Measurements from ENCODE around the gene KANSL1.

Gene KANSL1

DNA sequence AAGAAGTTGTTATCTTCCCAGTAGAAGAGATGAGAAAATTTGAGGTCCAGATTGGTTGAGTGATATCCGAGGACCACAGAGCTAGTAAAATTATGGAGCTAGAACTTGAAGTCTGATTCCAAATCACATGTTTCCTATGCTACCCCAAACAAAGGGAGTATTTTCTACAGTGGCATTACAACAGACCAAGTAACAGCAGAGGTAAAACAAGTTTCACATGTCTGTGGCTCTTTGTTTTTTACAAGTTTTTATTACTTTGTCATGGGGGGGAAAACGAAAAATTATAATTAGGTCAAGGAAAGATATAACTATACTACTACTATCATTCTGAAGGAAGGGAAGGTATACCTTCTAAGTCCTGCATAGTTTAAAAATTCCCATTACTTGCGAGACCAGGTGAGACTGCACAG lies 49.4 kb downstream of the KANSL1 start:
- no peak for FAIRE-seq
- DNase-seq (ENCODE audit: extremely low spot score, insufficient read length, low read depth) = no peak

- FAIRE-seq = no peak
These were observed 51.6 kb downstream of the KANSL1 start for GRCh38 chr17:46141645-46142044.

DNA sequence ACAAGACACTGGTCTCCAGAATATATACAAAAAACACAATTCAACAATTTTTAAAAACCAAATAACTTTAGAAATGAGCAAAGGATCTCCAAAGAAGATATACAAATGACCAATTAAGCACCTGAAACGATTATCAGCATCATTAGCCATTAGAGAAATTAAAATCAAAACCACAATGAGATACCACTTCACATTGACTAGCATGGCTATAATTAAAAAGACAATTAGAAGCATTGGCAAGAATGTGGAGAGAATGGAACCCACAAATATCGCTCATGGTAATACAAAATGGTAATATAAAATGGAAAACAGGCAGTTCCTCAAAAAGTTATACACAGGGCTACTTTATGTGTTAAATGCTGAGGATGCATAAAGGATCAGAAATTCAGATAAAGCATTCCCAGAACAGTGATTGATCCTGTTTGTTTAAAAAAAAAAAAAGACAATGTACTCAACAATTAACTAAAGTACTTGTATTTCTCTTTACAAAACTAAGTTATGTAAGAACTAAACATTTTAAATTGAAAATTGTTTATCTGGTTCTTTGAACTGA lies 52.5 kb downstream of the KANSL1 start:
- no peak for FAIRE-seq
- no peak for DNase-seq (ENCODE audit: extremely low spot score, insufficient read length, low read depth)

More at GRCh38 chr17:46141645-46142044, 51.6 kb downstream of the KANSL1 start:
- no peak for DNase-seq (ENCODE audit: extremely low spot score, insufficient read length, low read depth)

GRCh38 chr17:46139432-46140210 lies 53.6 kb downstream of the KANSL1 start:
- DNase-seq (ENCODE audit: extremely low spot score, insufficient read length, low read depth) = no peak
- peak; percentile 42 for FAIRE-seq

GRCh38 chr17:46138473-46138872 lies 54.8 kb downstream of the KANSL1 start:
- FAIRE-seq = no peak

GRCh38 chr17:46136820-46137219 lies 56.4 kb downstream of the KANSL1 start:
- no peak for FAIRE-seq
- no peak for DNase-seq (ENCODE audit: extremely low spot score, insufficient read length, low read depth)

More at GRCh38 chr17:46138473-46138872, 54.8 kb downstream of the KANSL1 start:
- no peak for DNase-seq (ENCODE audit: extremely low spot score, insufficient read length, low read depth)

DNA sequence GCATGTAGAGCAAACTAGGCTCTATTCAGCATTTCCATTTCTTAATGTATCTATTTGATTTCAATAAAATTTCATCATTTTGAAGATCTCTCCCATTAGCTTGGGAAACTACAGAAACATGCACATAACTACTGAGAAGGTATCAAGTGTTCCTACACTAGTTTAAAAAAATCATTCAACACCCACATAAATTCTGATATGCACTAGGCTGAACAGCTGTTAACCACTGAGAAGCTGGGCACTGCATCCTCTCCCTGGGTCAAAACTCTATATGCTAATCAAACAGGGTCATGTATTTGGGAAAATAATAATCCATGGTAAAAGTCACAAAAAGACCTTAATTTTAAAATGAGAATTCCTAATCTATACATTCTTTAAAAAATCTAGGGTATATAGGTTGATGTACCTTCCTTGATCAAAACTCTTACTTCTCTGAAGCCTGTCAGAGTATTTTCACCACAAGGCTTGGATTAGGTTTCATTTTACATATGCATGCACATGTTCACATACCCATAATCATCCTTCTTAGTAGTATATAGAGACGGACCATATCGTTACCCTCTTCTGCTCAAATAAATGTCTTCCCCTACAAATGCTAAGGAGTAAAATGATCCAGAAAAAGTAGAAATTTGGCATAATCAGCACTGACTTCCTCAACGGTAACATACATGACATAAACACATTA lies 57.2 kb downstream of the KANSL1 start:
- no peak for DNase-seq (ENCODE audit: extremely low spot score, insufficient read length, low read depth)
- no peak for FAIRE-seq

DNA sequence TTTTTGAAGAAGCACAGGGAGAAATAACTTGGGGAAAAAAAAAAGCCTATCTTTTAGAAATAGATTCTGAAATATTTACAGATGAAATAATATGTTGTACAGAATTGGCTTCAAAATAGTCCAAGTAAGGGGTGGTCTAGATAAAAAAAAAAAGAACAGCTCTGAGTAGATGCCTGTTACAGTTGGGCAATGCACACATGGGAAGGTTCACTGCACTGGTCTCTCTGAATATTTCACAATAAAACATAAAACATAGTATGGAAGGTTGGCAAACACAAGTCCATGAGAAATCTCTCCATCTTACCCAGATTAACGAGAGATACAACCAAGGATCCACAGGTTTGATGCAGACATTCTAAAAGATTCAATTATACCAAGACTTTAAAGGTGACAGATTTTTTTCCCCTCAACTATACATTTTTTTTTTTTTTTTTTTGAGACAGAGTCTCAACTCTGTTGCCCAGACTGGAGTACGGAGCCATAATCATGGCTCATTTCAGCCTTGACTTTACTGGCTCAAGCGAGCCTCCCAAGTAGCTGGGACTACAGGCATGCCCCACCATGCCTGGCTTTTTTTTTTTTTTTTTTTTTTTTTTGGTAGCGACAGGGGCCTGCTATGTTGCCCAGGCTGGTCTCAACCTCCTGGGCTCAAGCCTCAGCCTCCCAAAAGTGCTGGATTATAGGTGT lies 58.0 kb downstream of the KANSL1 start:
- no peak for FAIRE-seq
- DNase-seq (ENCODE audit: extremely low spot score, insufficient read length, low read depth) = no peak

DNA sequence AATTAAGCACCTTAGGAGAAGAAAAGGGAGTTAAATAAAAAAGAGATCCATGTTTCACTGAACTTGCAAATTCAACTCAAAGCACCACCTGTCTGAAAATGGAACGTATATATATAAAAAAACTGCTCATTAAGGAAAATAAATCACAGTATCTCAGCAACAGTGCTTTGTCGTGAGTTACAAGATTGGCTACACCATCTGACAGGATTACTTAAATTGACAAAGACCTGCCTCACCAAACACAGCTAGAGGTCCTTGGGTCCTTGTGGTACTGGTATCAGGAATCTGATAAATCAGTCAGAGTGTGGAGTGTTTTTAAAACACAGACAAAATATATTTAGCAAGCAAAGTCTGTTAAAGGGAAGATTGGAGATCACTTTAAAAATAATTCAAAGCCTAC lies 63.9 kb downstream of the KANSL1 start:
- DNase-seq (ENCODE audit: extremely low spot score, insufficient read length, low read depth) = no peak
- FAIRE-seq = no peak

DNA sequence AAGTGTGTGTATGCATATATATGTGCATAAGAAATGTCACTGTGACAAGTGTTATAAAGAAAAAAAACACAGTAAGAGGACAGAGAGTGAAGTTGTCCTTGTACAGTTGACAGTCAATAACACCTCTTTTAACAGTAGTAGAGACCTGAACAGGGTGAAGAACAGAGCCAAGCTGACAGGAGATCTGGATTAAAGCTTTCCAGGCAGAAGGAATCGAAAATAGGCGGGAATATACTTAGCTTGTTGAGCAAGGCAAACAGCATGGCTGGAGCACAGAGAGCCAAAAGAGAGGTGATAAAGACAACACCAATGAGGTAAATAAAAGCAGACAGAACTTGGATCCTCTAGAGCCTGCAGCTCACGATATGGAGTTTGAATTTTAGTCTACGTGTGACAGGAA lies 64.8 kb downstream of the KANSL1 start:
- DNase-seq (ENCODE audit: extremely low spot score, insufficient read length, low read depth) = no peak
- FAIRE-seq = no peak

- FAIRE-seq = no peak
- no peak for DNase-seq (ENCODE audit: extremely low spot score, insufficient read length, low read depth)
These were observed 65.7 kb downstream of the KANSL1 start for GRCh38 chr17:46127524-46127923.

DNA sequence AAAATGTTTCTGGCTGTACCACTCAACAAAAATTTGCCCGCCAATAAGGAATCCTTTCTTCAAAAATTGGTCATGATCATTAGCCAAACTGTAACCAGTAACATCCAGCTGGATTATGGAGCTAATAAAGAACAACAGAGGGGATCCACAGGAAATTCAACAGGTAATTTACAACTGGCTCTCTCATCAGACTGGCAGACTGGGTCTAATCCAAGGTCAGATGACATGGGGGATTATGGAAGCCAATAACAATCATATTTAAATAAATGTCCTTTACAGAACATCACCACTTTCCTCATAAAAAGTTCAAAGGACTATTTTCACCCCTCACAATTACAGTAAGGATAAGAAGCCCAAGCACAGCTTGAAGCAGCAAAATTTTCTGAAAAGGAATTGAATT lies 66.4 kb downstream of the KANSL1 start:
- no peak for FAIRE-seq

GRCh38 chr17:46125831-46126230 lies 67.4 kb downstream of the KANSL1 start:
- DNase-seq (ENCODE audit: extremely low spot score, insufficient read length, low read depth) (no peak), FAIRE-seq (no peak)

More for the DNA sequence above, 66.4 kb downstream of the KANSL1 start:
- no peak for DNase-seq (ENCODE audit: extremely low spot score, insufficient read length, low read depth)

- no peak for FAIRE-seq
- DNase-seq (ENCODE audit: extremely low spot score, insufficient read length, low read depth) = no peak
These were observed 68.3 kb downstream of the KANSL1 start for GRCh38 chr17:46124695-46125592.

- no peak for DNase-seq (ENCODE audit: extremely low spot score, insufficient read length, low read depth)
- FAIRE-seq = no peak
These were observed 69.6 kb downstream of the KANSL1 start for GRCh38 chr17:46123607-46124006.

DNA sequence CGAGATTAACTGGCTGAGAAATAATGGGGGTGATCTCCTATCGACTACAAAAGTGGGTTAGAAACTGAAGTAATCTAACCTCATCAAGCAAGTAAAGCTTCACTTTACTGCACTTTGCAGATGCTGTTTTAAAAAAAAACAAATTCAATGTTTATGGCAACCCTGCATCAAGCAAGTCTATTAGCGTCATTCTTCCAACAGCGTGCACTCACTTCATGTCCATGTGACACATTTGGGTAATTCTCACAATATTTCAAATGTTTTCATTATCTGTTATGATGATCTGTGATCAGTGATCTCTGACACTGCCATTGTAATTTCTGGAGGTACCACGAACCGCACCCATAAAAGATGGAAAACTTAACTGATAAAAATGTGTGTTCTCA lies 70.8 kb downstream of the KANSL1 start:
- DNase-seq (ENCODE audit: extremely low spot score, insufficient read length, low read depth) (no peak), FAIRE-seq (no peak)

DNA sequence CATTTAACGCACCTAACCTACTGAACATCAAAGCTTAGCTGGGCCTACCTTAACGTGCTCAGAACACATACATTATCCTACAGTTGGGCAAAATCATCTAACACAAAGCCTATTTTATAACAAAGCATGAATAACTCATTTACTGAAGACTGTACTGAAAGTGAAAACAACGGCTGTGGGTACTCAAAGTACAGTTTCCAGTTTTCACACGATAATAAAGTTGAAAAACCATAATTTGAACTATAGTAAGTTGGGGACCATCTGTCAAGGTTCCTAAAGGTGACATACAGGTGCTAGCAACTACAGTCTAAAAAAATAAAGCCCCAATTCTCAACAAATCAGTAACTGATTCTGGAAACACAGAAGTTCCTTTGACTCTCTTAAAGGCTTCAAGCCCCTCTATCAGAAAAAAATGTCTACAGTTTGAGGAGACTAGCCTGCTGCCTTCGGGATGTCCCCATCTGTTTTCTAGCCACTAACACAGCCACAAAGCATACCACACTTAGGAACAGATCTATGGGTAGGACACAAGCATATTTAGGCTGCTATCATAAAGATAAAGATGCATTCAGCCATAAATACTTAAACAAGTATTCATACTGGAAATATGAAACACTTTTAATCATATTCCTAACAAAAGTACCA lies 71.3 kb downstream of the KANSL1 start:
- FAIRE-seq = peak; percentile 59
- DNase-seq (ENCODE audit: extremely low spot score, insufficient read length, low read depth) = no peak

DNA sequence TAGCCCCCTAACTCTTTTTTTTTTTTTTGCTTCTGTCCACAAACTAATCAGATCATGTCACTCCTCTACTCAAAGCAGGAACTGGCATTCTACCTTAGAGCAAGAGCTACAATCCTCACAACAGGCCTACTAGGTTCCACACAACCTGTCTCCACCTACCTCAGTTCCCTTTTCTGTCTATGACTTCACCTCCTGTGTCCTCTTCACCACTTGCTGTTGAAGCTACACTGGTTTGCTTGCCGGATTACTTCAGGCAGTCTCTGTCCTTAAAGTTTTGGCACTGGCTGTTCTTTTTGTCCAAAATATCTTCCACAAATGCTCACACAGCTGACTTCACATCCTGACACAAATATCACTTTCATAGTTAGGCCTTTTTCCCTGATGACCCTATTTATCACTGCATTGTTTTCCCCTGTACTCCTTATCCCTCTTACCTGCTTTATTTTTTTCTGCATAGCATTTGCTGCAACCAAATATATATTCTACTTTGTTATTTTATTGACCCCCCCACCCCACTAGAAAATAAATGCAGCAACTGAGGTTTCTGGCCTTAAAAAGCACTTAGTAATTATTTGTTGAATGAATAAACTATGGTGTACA lies 72.0 kb downstream of the KANSL1 start:
- DNase-seq (ENCODE audit: extremely low spot score, insufficient read length, low read depth) (no peak), FAIRE-seq (peak; percentile 36)

GRCh38 chr17:46120537-46120936 lies 72.7 kb downstream of the KANSL1 start:
- FAIRE-seq = no peak
- DNase-seq (ENCODE audit: extremely low spot score, insufficient read length, low read depth) = no peak

Measured in GM18507 (cell line).